ENCODE measurements around the gene SETD9. TPM values are rescaled to one million over a fixed set of nuclear protein-coding genes. Genes with fewer than 3 reads are reported as not detected.

Gene SETD9
- total RNA-seq, 1 donor from 2014 or later: 17.0 TPM

- Mint-ChIP-seq H3K4me1 (peaks cover 21% of the 10 kb centered on the region), H3K9me3 (no peaks in the 10 kb centered on the region), H3K27ac (peak overlapping the region; percentile 98), H3K27me3 (peaks cover 14% of the 10 kb centered on the region), H3K36me3 (ENCODE audit: low read depth) (peaks cover 9% of the 10 kb centered on the region), H3K4me3 (peak overlapping the region; percentile 92)
- DNase-seq: no peak
- intact Hi-C loops (cut with micrococcal nuclease): no loop called here
These were observed 992 bp downstream of the SETD9 start for GRCh38 chr5:56910210-56910965.

GRCh38 chr5:56913766-56914165 lies 4.4 kb downstream of the SETD9 start:
- H3K27ac Mint-ChIP-seq: no peak overlapping the region
- peaks cover 20% of the 10 kb centered on the region for H3K4me1 Mint-ChIP-seq
- intact Hi-C loops (cut with micrococcal nuclease): no loop called here
- no peaks in the 10 kb centered on the region for H3K9me3 Mint-ChIP-seq
- no peak overlapping the region for H3K4me3 Mint-ChIP-seq
- peaks cover 12% of the 10 kb centered on the region for H3K36me3 Mint-ChIP-seq (ENCODE audit: low read depth)
- H3K27me3 Mint-ChIP-seq: peaks cover 2% of the 10 kb centered on the region
- no peak for DNase-seq

GRCh38 chr5:56914678-56915077 lies 5.3 kb downstream of the SETD9 start:
- Mint-ChIP-seq H3K4me3 (no peak overlapping the region), H3K4me1 (peaks cover 15% of the 10 kb centered on the region), H3K27me3 (no peaks in the 10 kb centered on the region), H3K36me3 (ENCODE audit: low read depth) (peaks cover 12% of the 10 kb centered on the region), H3K9me3 (no peaks in the 10 kb centered on the region), H3K27ac (no peak overlapping the region)
- no peak for DNase-seq
- intact Hi-C loops (cut with micrococcal nuclease): no loop called here

- Mint-ChIP-seq H3K4me1 (peaks cover 8% of the 10 kb centered on the region), H3K27me3 (no peaks in the 10 kb centered on the region), H3K4me3 (no peak overlapping the region), H3K9me3 (no peaks in the 10 kb centered on the region), H3K27ac (no peak overlapping the region), H3K36me3 (ENCODE audit: low read depth) (peaks cover 24% of the 10 kb centered on the region)
- DNase-seq: no peak
- intact Hi-C loops (cut with micrococcal nuclease): no loop called here
These were observed 8.1 kb downstream of the SETD9 start for GRCh38 chr5:56917534-56917933.

GRCh38 chr5:56918054-56918453 lies 8.7 kb downstream of the SETD9 start:
- peaks cover 26% of the 10 kb centered on the region for H3K36me3 Mint-ChIP-seq (ENCODE audit: low read depth)
- peaks cover 8% of the 10 kb centered on the region for H3K4me1 Mint-ChIP-seq
- no peaks in the 10 kb centered on the region for H3K9me3 Mint-ChIP-seq
- intact Hi-C loops (cut with micrococcal nuclease): no loop called here
- H3K27ac Mint-ChIP-seq: no peak overlapping the region
- H3K4me3 Mint-ChIP-seq: no peak overlapping the region
- no peaks in the 10 kb centered on the region for H3K27me3 Mint-ChIP-seq
- no peak for DNase-seq

- intact Hi-C loops (cut with micrococcal nuclease): no loop called here
- Mint-ChIP-seq H3K9me3 (no peaks in the 10 kb centered on the region), H3K27ac (no peak overlapping the region), H3K4me3 (no peak overlapping the region), H3K27me3 (no peaks in the 10 kb centered on the region), H3K4me1 (peaks cover 8% of the 10 kb centered on the region), H3K36me3 (ENCODE audit: low read depth) (peaks cover 40% of the 10 kb centered on the region)
- no peak for DNase-seq
These were observed 10.7 kb downstream of the SETD9 start for GRCh38 chr5:56919942-56920662.

GRCh38 chr5:56922922-56923321 lies 13.5 kb downstream of the SETD9 start:
- peaks cover 5% of the 10 kb centered on the region for H3K4me1 Mint-ChIP-seq
- no peaks in the 10 kb centered on the region for H3K9me3 Mint-ChIP-seq
- H3K4me3 Mint-ChIP-seq: no peak overlapping the region
- H3K27ac Mint-ChIP-seq: no peak overlapping the region
- no peaks in the 10 kb centered on the region for H3K27me3 Mint-ChIP-seq
- no peak for DNase-seq
- intact Hi-C loops (cut with micrococcal nuclease): no loop called here
- H3K36me3 Mint-ChIP-seq (ENCODE audit: low read depth): peaks cover 54% of the 10 kb centered on the region

- Mint-ChIP-seq H3K36me3 (ENCODE audit: low read depth) (peaks cover 45% of the 10 kb centered on the region), H3K4me3 (no peak overlapping the region), H3K27ac (no peak overlapping the region), H3K4me1 (peaks cover 1% of the 10 kb centered on the region), H3K9me3 (no peaks in the 10 kb centered on the region), H3K27me3 (no peaks in the 10 kb centered on the region)
- DNase-seq: no peak
- intact Hi-C loops (cut with micrococcal nuclease): no loop called here
These were observed 24.9 kb downstream of the SETD9 start for GRCh38 chr5:56934325-56934724.

GRCh38 chr5:56938858-56939257 lies 29.5 kb downstream of the SETD9 start:
- H3K27me3 Mint-ChIP-seq: no peaks in the 10 kb centered on the region
- intact Hi-C loops (cut with micrococcal nuclease): no loop called here
- no peak overlapping the region for H3K4me3 Mint-ChIP-seq
- no peaks in the 10 kb centered on the region for H3K9me3 Mint-ChIP-seq
- peaks cover 10% of the 10 kb centered on the region for H3K4me1 Mint-ChIP-seq
- H3K27ac Mint-ChIP-seq: no peak overlapping the region
- no peak for DNase-seq
- peaks cover 47% of the 10 kb centered on the region for H3K36me3 Mint-ChIP-seq (ENCODE audit: low read depth)

- Mint-ChIP-seq H3K36me3 (ENCODE audit: low read depth) (peaks cover 45% of the 10 kb centered on the region), H3K4me3 (no peak overlapping the region)
- intact Hi-C loops (cut with micrococcal nuclease): no loop called here
These were observed 32.6 kb downstream of the SETD9 start for GRCh38 chr5:56941981-56942380.

GRCh38 chr5:56947052-56947451 lies 37.7 kb downstream of the SETD9 start:
- Mint-ChIP-seq H3K4me3 (no peak overlapping the region), H3K4me1 (peaks cover 20% of the 10 kb centered on the region), H3K27ac (no peak overlapping the region), H3K9me3 (no peaks in the 10 kb centered on the region), H3K27me3 (no peaks in the 10 kb centered on the region), H3K36me3 (ENCODE audit: low read depth) (peaks cover 36% of the 10 kb centered on the region)
- DNase-seq: no peak
- intact Hi-C loops (cut with micrococcal nuclease): no loop called here

More at GRCh38 chr5:56941981-56942380, 32.6 kb downstream of the SETD9 start:
- H3K27me3 Mint-ChIP-seq: no peaks in the 10 kb centered on the region
- no peak for DNase-seq
- H3K4me1 Mint-ChIP-seq: peaks cover 10% of the 10 kb centered on the region
- H3K27ac Mint-ChIP-seq: no peak overlapping the region
- no peaks in the 10 kb centered on the region for H3K9me3 Mint-ChIP-seq

GRCh38 chr5:56950626-56951125 lies 41.3 kb downstream of the SETD9 start:
- Mint-ChIP-seq H3K4me3 (peak overlapping the region; percentile 98), H3K27me3 (peaks cover 28% of the 10 kb centered on the region), H3K36me3 (ENCODE audit: low read depth) (peaks cover 18% of the 10 kb centered on the region), H3K9me3 (no peaks in the 10 kb centered on the region), H3K4me1 (peaks cover 20% of the 10 kb centered on the region), H3K27ac (peak overlapping the region; percentile 90)
- intact Hi-C loops (cut with micrococcal nuclease): loop anchor here (5.0 kb wide), 1 partner anchor 167 kb away; no protein-coding TSS in a partner anchor
- DNase-seq: peak; percentile 87

- H3K27me3 Mint-ChIP-seq: peaks cover 34% of the 10 kb centered on the region
- intact Hi-C loops (cut with micrococcal nuclease): loop anchor here (5.0 kb wide), 1 partner anchor 166 kb away; no protein-coding TSS in a partner anchor
These were observed 41.9 kb downstream of the SETD9 start for GRCh38 chr5:56951126-56951945.

More at GRCh38 chr5:56951126-56951945, 41.9 kb downstream of the SETD9 start:
- Mint-ChIP-seq H3K4me3 (peak overlapping the region; percentile 98), H3K36me3 (ENCODE audit: low read depth) (peaks cover 12% of the 10 kb centered on the region), H3K9me3 (no peaks in the 10 kb centered on the region), H3K4me1 (peaks cover 20% of the 10 kb centered on the region), H3K27ac (peak overlapping the region; percentile 90)
- peak; percentile 79 for DNase-seq
